NCI-H1417 (cell line): Measurements from ENCODE around the gene SRGAP2B.
"Not testable (repeated sequence)": the region's sequence is repeated elsewhere in the genome, so short reads cannot be mapped to it uniquely, and the experiment has no call there.

Experiments used
- DNase-seq, 3 experiments: peaks; one replicate each; lab custom pipeline; 2025; lab: John Stamatoyannopoulos, UW

Gene SRGAP2B

GRCh38 chr1:144946525-144947480 is 148.3 kb downstream of the SRGAP2B start:
- DNase-seq, result not testable (repeated sequence)

GRCh38 chr1:144941710-144942109 is 153.4 kb downstream of the SRGAP2B start:
- DNase-seq, result not testable (repeated sequence)

- not testable (repeated sequence) for DNase-seq
Measured at GRCh38 chr1:144940054-144940453, 155.1 kb downstream of the SRGAP2B start.

- DNase-seq, result not testable (repeated sequence)
Measured at GRCh38 chr1:144938627-144939026, 156.5 kb downstream of the SRGAP2B start.

- DNase-seq, result not testable (repeated sequence)
Measured at GRCh38 chr1:144936186-144936732, 158.9 kb downstream of the SRGAP2B start.

- DNase-seq, result not testable (repeated sequence)
Measured at GRCh38 chr1:144935310-144935709, 159.8 kb downstream of the SRGAP2B start.

GRCh38 chr1:144933014-144933413 is 162.1 kb downstream of the SRGAP2B start:
- DNase-seq, result not testable (repeated sequence)

- not testable (repeated sequence) for DNase-seq
Measured at GRCh38 chr1:144932153-144932552, 163.0 kb downstream of the SRGAP2B start.

GRCh38 chr1:144931553-144931952 is 163.6 kb downstream of the SRGAP2B start:
- DNase-seq, result not testable (repeated sequence)

GRCh38 chr1:144930085-144930777 is 164.9 kb downstream of the SRGAP2B start:
- not testable (repeated sequence) for DNase-seq

- DNase-seq, result not testable (repeated sequence)
Measured at GRCh38 chr1:144927292-144927691, 167.8 kb downstream of the SRGAP2B start.

GRCh38 chr1:144923640-144924039 is 171.5 kb downstream of the SRGAP2B start:
- DNase-seq, result not testable (repeated sequence)

- DNase-seq, result not testable (repeated sequence)
Measured at GRCh38 chr1:144922785-144923184, 172.3 kb downstream of the SRGAP2B start.

GRCh38 chr1:144919106-144919505 is 176.0 kb downstream of the SRGAP2B start:
- not testable (repeated sequence) for DNase-seq

GRCh38 chr1:144918027-144918603 is 177.0 kb downstream of the SRGAP2B start:
- DNase-seq, result not testable (repeated sequence)

GRCh38 chr1:144917154-144918026 is 177.7 kb downstream of the SRGAP2B start:
- DNase-seq, result not testable (repeated sequence)

- DNase-seq, result not testable (repeated sequence)
Measured at GRCh38 chr1:144913977-144914734, 181.0 kb downstream of the SRGAP2B start.

- not testable (repeated sequence) for DNase-seq
Measured at GRCh38 chr1:144913458-144913857, 181.7 kb downstream of the SRGAP2B start.

- not testable (repeated sequence) for DNase-seq
Measured at GRCh38 chr1:144910729-144911128, 184.4 kb downstream of the SRGAP2B start.

GRCh38 chr1:144900841-144901240 is 194.3 kb downstream of the SRGAP2B start:
- DNase-seq, result not testable (repeated sequence)
